ENCODE results near the gene ERAL1. TPM values are rescaled to one million over a fixed set of nuclear protein-coding genes. Genes with fewer than 3 reads are reported as not detected.

ERAL1 gene
- total RNA-seq, 4 donors from 2014 or later, result 39.4 to 45.2 (median 41.6) TPM

GRCh38 chr17:28883967-28884702, 29.3 kb downstream of the ERAL1 start:
- intact Hi-C loops (cut with DNase I; ENCODE audit: low total_unique reads), result no loop called here
- DNase-seq (ENCODE audit: low spot score in 2 of 2), result no peak
- H3K4me3 ChIP-seq (ENCODE audit: low read depth, poor library complexity, severe bottlenecking), result no peak overlapping the region
- no peak for TF ChIP-seq CTCF (IDR thresholded peaks at IDR 0.05)
- no peak for TF ChIP-seq POLR2A (IDR thresholded peaks at IDR 0.05)
- 85 to 87% methylated on average over 22 to 26 of the region's 27 CpGs for WGBS, 2 donors

GRCh38 chr17:28885363-28885762, 30.5 kb downstream of the ERAL1 start:
- intact Hi-C loops (cut with DNase I; ENCODE audit: low total_unique reads), result no loop called here
- TF ChIP-seq CTCF (IDR thresholded peaks at IDR 0.05) (no peak), POLR2A (IDR thresholded peaks at IDR 0.05) (no peak)
- no peak for DNase-seq (ENCODE audit: low spot score in 2 of 2)
- 91 to 97% methylated on average over 4 of the region's 4 CpGs for WGBS, 2 donors
- H3K4me3 ChIP-seq (ENCODE audit: low read depth, poor library complexity, severe bottlenecking), result no peak overlapping the region

- no peak for TF ChIP-seq POLR2A (IDR thresholded peaks at IDR 0.05)
- TF ChIP-seq CTCF (IDR thresholded peaks at IDR 0.05), result no peak
- no peak for DNase-seq (ENCODE audit: low spot score in 2 of 2)
- intact Hi-C loops (cut with DNase I; ENCODE audit: low total_unique reads), result no loop called here
- WGBS, 2 donors, result 82 to 88% methylated on average over 10 of the region's 10 CpGs
- H3K4me3 ChIP-seq (ENCODE audit: low read depth, poor library complexity, severe bottlenecking), result no peak overlapping the region
Observed at GRCh38 chr17:28885951-28886350, 31.1 kb downstream of the ERAL1 start.

- no peak for DNase-seq (ENCODE audit: low spot score in 2 of 2)
- intact Hi-C loops (cut with DNase I; ENCODE audit: low total_unique reads), result no loop called here
Observed at GRCh38 chr17:28887871-28888471, 33.2 kb downstream of the ERAL1 start.

GRCh38 chr17:28888832-28889231, 34.0 kb downstream of the ERAL1 start:
- TF ChIP-seq CTCF (IDR thresholded peaks at IDR 0.05), result no peak
- no peak for TF ChIP-seq POLR2A (IDR thresholded peaks at IDR 0.05)
- intact Hi-C loops (cut with DNase I; ENCODE audit: low total_unique reads), result no loop called here
- DNase-seq (ENCODE audit: low spot score in 2 of 2), result no peak
- 78 to 96% methylated on average over 7 of the region's 7 CpGs for WGBS, 2 donors
- no peak overlapping the region for H3K4me3 ChIP-seq (ENCODE audit: low read depth, poor library complexity, severe bottlenecking)

More at GRCh38 chr17:28887871-28888471, 33.2 kb downstream of the ERAL1 start:
- 81 to 87% methylated on average over 12 of the region's 12 CpGs for WGBS, 2 donors
- TF ChIP-seq CTCF (IDR thresholded peaks at IDR 0.05) (no peak), POLR2A (IDR thresholded peaks at IDR 0.05) (no peak)
- no peak overlapping the region for H3K4me3 ChIP-seq (ENCODE audit: low read depth, poor library complexity, severe bottlenecking)

Measured in lower leg skin (tissue), 4 donors.